Smooth muscle cell (in vitro differentiated cells): ENCODE measurements around the gene MUTYH. TPM values are rescaled to one million over a fixed set of nuclear protein-coding genes. Genes with fewer than 3 reads are reported as not detected.

Experiments used
- DNase-seq: peaks from one replicate; lab custom pipeline; 2025; ENCODE audit not compliant: unreplicated experiment; lab: John Stamatoyannopoulos, UW
- H2AFZ ChIP-seq: fragments of 200-600 bp; sonication (generic); 2 replicates; pipeline ENCODE4 v1.6.0; 2016; ENCODE audit warnings: antibody characterized with exemption, low read depth, mild to moderate bottlenecking
- H3F3A ChIP-seq: fragments of 200-600 bp; sonication (generic); 2 replicates; pipeline ENCODE4 v1.6.0; 2017; ENCODE audit warnings: antibody characterized with exemption, low read depth
- H3K27ac ChIP-seq: fragments of 200-600 bp; sonication (generic); 2 replicates; pipeline ENCODE4 v1.5.1; 2016; ENCODE audit warnings: low read depth, mild to moderate bottlenecking
- H3K27me3 ChIP-seq: fragments of 200-600 bp; sonication (generic); 2 replicates; pipeline ENCODE4 v1.6.1; 2016; ENCODE audit warnings: low read depth, mild to moderate bottlenecking
- H3K36me3 ChIP-seq: fragments of 200-600 bp; sonication (generic); 2 replicates; pipeline ENCODE4 v1.5.1; 2016; ENCODE audit warnings: low read depth
- H3K4me1 ChIP-seq: fragments of 200-600 bp; sonication (generic); 2 replicates; pipeline ENCODE4 v1.5.1; 2016; ENCODE audit warnings: low read depth
- H3K4me2 ChIP-seq: fragments of 200-600 bp; sonication (generic); 2 replicates; pipeline ENCODE4 v1.6.0; 2016; ENCODE audit warnings: mild to moderate bottlenecking
- H3K4me3 ChIP-seq: fragments of 200-600 bp; sonication (generic); 2 replicates; pipeline ENCODE4 v1.5.1; 2016; ENCODE audit warnings: mild to moderate bottlenecking
- H3K79me2 ChIP-seq: fragments of 200-600 bp; sonication (generic); 2 replicates; pipeline ENCODE4 v1.6.0; 2016; ENCODE audit warnings: low read depth, mild to moderate bottlenecking
- H3K9ac ChIP-seq: fragments of 200-600 bp; sonication (generic); 2 replicates; pipeline ENCODE4 v1.6.0; 2016; ENCODE audit warnings: low read depth
- H3K9me3 ChIP-seq: fragments of 200-600 bp; sonication (generic); replicated peaks from 2 replicates; pipeline ENCODE4 v1.5.1; 2016; ENCODE audit warnings: low read depth
- H4K20me1 ChIP-seq: fragments of 200-600 bp; sonication (generic); 2 replicates; pipeline ENCODE4 v1.6.0; 2016; ENCODE audit warnings: low read depth
- CTCF ChIP-seq: fragments of 200-600 bp; sonication (generic); IDR thresholded peaks from 2 replicates; pipeline ENCODE4 v1.5.1; 2017; ENCODE audit warnings: borderline replicate concordance, mild to moderate bottlenecking, antibody characterized with exemption; ENCODE audit not compliant: insufficient read depth, poor library complexity, severe bottlenecking
- WGBS: methylation state at CpG from one replicate; pipeline ENCODE4 v1.1.7; 2016; ENCODE audit warnings: low lambda C conversion rate; 5-methylcytosine and 5-hydroxymethylcytosine counted together
- polyA plus RNA-seq: library from polyadenylated mRNA; unstranded; fragments of >200 nt; fragmentation: Nextera tagmentation; extraction: Ambion mirVana; gene quantifications from 2 replicates; pipeline ENCODE4 v1.2.1, GENCODE V29; 2016
- total RNA-seq: library from RNA; depleted of rRNA; stranded (reverse); fragments of >200 nt; gene quantifications from 2 replicates; pipeline ENCODE4 v1.2.3, GENCODE V29; 2014

Gene MUTYH
- total and polyA plus RNA-seq, 2 experiments from 2014 or later, result 12.1 to 16.5 TPM

- 52% methylated on average over 6 of the region's 6 CpGs for WGBS
- peaks cover 6% of the 10 kb centered on the region for H3K79me2 ChIP-seq
- no peak for DNase-seq
Measured at GRCh38 chr1:45340816-45341466, 701 bp upstream of the MUTYH start.

GRCh38 chr1:45337630-45338325, 2.5 kb downstream of the MUTYH start:
- Histone ChIP-seq H3F3A (no peaks in the 10 kb centered on the region), H3K27me3 (no peaks in the 10 kb centered on the region), H3K79me2 (peaks cover 6% of the 10 kb centered on the region), H3K27ac (no peak overlapping the region), H2AFZ (no peak overlapping the region), H3K36me3 (no peaks in the 10 kb centered on the region), H3K9me3 (no peaks in the 10 kb centered on the region), H3K4me1 (peaks cover 19% of the 10 kb centered on the region), H3K4me2 (no peak overlapping the region), H4K20me1 (no peaks in the 10 kb centered on the region), H3K4me3 (no peak overlapping the region), H3K9ac (no peak overlapping the region)
- 88% methylated on average over 3 of the region's 3 CpGs for WGBS
- DNase-seq, result no peak
- no peak for TF ChIP-seq CTCF

More at GRCh38 chr1:45340816-45341466, 701 bp upstream of the MUTYH start:
- no peaks in the 10 kb centered on the region for H3K27me3 ChIP-seq
- peak overlapping the region; percentile 80 for H2AFZ ChIP-seq
- peak overlapping the region; percentile 78 for H3K27ac ChIP-seq
- H3K9ac ChIP-seq, result peak overlapping the region; percentile 57
- no peaks in the 10 kb centered on the region for H4K20me1 ChIP-seq
- peaks cover 13% of the 10 kb centered on the region for H3K4me1 ChIP-seq
- H3K4me3 ChIP-seq, result peak overlapping the region; percentile 72
- no peaks in the 10 kb centered on the region for H3F3A ChIP-seq
- no peaks in the 10 kb centered on the region for H3K36me3 ChIP-seq
- H3K9me3 ChIP-seq, result no peaks in the 10 kb centered on the region
- peak overlapping the region; percentile 89 for H3K4me2 ChIP-seq
- no peak for TF ChIP-seq CTCF

- Histone ChIP-seq H3K9me3 (no peaks in the 10 kb centered on the region), H2AFZ (no peak overlapping the region), H3K4me1 (peaks cover 12% of the 10 kb centered on the region), H3K27me3 (no peaks in the 10 kb centered on the region), H3K4me2 (no peak overlapping the region), H3K79me2 (peaks cover under 1% of the 10 kb centered on the region), H4K20me1 (no peaks in the 10 kb centered on the region), H3F3A (no peaks in the 10 kb centered on the region), H3K27ac (no peak overlapping the region), H3K4me3 (no peak overlapping the region), H3K9ac (no peak overlapping the region), H3K36me3 (no peaks in the 10 kb centered on the region)
- 47% methylated on average over 4 of the region's 4 CpGs for WGBS
- no peak for TF ChIP-seq CTCF
- no peak for DNase-seq
Measured at GRCh38 chr1:45335855-45336324, 4.3 kb downstream of the MUTYH start.
